ENCODE results near the gene TMIE.

DNA sequence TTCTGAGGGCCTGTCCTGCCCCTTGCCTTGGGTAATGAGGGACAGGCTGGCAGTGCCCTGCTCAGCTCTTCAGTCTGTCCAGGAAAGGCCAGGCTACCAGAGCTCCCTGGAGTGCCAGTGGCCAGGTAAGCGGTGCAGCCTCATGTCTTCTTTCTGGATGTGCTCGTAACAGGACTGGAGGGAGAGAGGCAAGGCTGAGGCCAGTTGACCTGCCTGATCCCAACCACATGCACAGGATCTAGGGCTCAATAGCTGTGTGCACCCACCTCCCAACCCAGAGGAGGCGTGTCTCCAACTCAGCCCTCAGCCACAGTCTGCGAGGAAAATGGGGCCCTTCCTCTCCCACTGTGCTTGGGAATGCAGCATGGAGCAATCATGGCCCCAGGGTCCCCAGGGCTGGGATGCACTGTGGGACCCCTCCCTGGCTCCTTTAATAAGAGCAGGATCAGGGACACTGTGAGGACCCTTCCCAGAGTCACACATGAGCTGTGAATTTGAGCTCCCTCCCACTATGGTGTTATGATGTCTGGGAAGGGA lies 30.2 kb upstream of the TMIE start:
- TF ChIP-seq POLR2AphosphoS5 (IDR thresholded peaks at IDR 0.05) = no peak
- TF ChIP-seq, protein P1, sequence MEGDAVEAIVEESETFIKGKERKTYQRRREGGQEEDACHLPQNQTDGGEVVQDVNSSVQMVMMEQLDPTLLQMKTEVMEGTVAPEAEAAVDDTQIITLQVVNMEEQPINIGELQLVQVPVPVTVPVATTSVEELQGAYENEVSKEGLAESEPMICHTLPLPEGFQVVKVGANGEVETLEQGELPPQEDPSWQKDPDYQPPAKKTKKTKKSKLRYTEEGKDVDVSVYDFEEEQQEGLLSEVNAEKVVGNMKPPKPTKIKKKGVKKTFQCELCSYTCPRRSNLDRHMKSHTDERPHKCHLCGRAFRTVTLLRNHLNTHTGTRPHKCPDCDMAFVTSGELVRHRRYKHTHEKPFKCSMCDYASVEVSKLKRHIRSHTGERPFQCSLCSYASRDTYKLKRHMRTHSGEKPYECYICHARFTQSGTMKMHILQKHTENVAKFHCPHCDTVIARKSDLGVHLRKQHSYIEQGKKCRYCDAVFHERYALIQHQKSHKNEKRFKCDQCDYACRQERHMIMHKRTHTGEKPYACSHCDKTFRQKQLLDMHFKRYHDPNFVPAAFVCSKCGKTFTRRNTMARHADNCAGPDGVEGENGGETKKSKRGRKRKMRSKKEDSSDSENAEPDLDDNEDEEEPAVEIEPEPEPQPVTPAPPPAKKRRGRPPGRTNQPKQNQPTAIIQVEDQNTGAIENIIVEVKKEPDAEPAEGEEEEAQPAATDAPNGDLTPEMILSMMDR (IDR thresholded peaks at IDR 0.05) = no peak
